Mesenchymal stem cell (in vitro differentiated cells and primary cell): ENCODE results near the gene MISP3.

Experiments used
- DNase-seq: peaks from one replicate; pipeline ENCODE4 v3.0.0-alpha.2; 2013
- H2AFZ ChIP-seq: one replicate; pipeline ENCODE4 v1.6.1; 2013; ENCODE audit warnings: low read depth, mild to moderate bottlenecking, control low read depth, inconsistent platforms, low read length, moderate library complexity
- H2AK5ac ChIP-seq: 2 replicates; pipeline ENCODE4 v1.6.1; 2013; ENCODE audit warnings: low read length, moderate library complexity, mild to moderate bottlenecking, inconsistent platforms; ENCODE audit not compliant: severe bottlenecking
- H2BK120ac ChIP-seq: one replicate; pipeline ENCODE4 v1.6.1; 2013; ENCODE audit warnings: low read depth, mild to moderate bottlenecking, inconsistent platforms, low read length, moderate library complexity
- H2BK12ac ChIP-seq, 2 experiments: one replicate each; pipeline ENCODE4 v1.6.1; 2013; ENCODE audit warnings: inconsistent platforms in 2 of 2, low read length in 2 of 2, mild to moderate bottlenecking in 2 of 2, moderate library complexity in 2 of 2, control low read depth in 1 of 2
- H2BK15ac ChIP-seq: one replicate; pipeline ENCODE4 v1.6.1; 2013; ENCODE audit warnings: mild to moderate bottlenecking, low read depth, inconsistent platforms; ENCODE audit not compliant: poor library complexity, severe bottlenecking
- H2BK5ac ChIP-seq: 2 replicates; pipeline ENCODE4 v1.6.1; 2013; ENCODE audit warnings: low read depth, mild to moderate bottlenecking, low read length, control low read depth, inconsistent platforms; ENCODE audit not compliant: poor library complexity, severe bottlenecking
- H3K14ac ChIP-seq, 2 experiments: one replicate each; pipeline ENCODE4 v1.6.1; 2013; ENCODE audit warnings: inconsistent platforms in 2 of 2, low read length in 2 of 2, control low read depth in 1 of 2, mild to moderate bottlenecking in 1 of 2, moderate library complexity in 1 of 2
- H3K18ac ChIP-seq, 2 experiments: one replicate each; pipeline ENCODE4 v1.6.1; 2013; ENCODE audit warnings: inconsistent platforms in 2 of 2, low read length in 2 of 2, control low read depth in 1 of 2, low read depth in 1 of 2, mild to moderate bottlenecking in 1 of 2
- H3K23ac ChIP-seq, 2 experiments: one replicate each; pipeline ENCODE4 v1.6.1; 2013; ENCODE audit warnings: inconsistent platforms in 2 of 2, low read length in 2 of 2, mild to moderate bottlenecking in 2 of 2, moderate library complexity in 2 of 2, control low read depth in 1 of 2
- H3K27ac ChIP-seq: 2 replicates; pipeline ENCODE4 v1.5.1; 2013; ENCODE audit warnings: mild to moderate bottlenecking, moderate library complexity, low read length, control low read depth, inconsistent platforms; ENCODE audit not compliant: poor library complexity, severe bottlenecking
- H3K27me3 ChIP-seq, 2 experiments: 2 replicates each; pipeline versions ENCODE4 v1.6.1 to v1.7.0; 2013; ENCODE audit warnings: low read length in 2 of 2, mild to moderate bottlenecking in 2 of 2, moderate library complexity in 2 of 2, control low read depth in 1 of 2, inconsistent platforms in 1 of 2; ENCODE audit not compliant: control insufficient read depth in 1 of 2, insufficient read depth in 1 of 2
- H3K36me3 ChIP-seq, 2 experiments: 2 replicates each; pipeline versions ENCODE4 v1.6.1 to v1.7.0; 2013; ENCODE audit warnings: low read length in 2 of 2, control low read depth in 1 of 2, inconsistent platforms in 1 of 2, low read depth in 1 of 2, mild to moderate bottlenecking in 1 of 2; ENCODE audit not compliant: insufficient read depth in 2 of 2, control insufficient read depth in 1 of 2
- H3K4ac ChIP-seq, 2 experiments: one replicate each; pipeline ENCODE4 v1.6.1; 2013; ENCODE audit warnings: inconsistent platforms in 2 of 2, low read length in 2 of 2, mild to moderate bottlenecking in 2 of 2, moderate library complexity in 2 of 2, control low read depth in 1 of 2, low read depth in 1 of 2
- H3K4me1 ChIP-seq: 2 replicates; pipeline ENCODE4 v1.6.1; 2013; ENCODE audit warnings: low read depth, low read length, control low read depth; ENCODE audit not compliant: control insufficient read depth, insufficient read depth
- H3K4me2 ChIP-seq: 2 replicates; pipeline ENCODE4 v1.6.1; 2013; ENCODE audit warnings: low read length, mild to moderate bottlenecking, inconsistent platforms; ENCODE audit not compliant: poor library complexity, severe bottlenecking
- H3K4me3 ChIP-seq, 2 experiments: 2 replicates each; pipeline versions ENCODE4 v1.5.1 to v1.7.0; 2013; ENCODE audit warnings: low read length in 2 of 2, mild to moderate bottlenecking in 2 of 2, control low read depth in 1 of 2, low read depth in 1 of 2; ENCODE audit not compliant: insufficient read depth in 1 of 2
- H3K79me1 ChIP-seq: replicated peaks from 2 replicates; pipeline ENCODE4 v1.6.1; 2013; ENCODE audit warnings: mild to moderate bottlenecking, control low read depth, low read length, inconsistent platforms; ENCODE audit not compliant: poor library complexity, severe bottlenecking
- H3K9ac ChIP-seq: 2 replicates; pipeline ENCODE4 v1.7.0; 2013; ENCODE audit warnings: mild to moderate bottlenecking, low read length, moderate library complexity
- H3K9me3 ChIP-seq: 2 replicates; pipeline ENCODE4 v1.7.0; 2013; ENCODE audit warnings: mild to moderate bottlenecking, low read length; ENCODE audit not compliant: control insufficient read depth
- H4K8ac ChIP-seq: one replicate; pipeline ENCODE4 v1.6.1; 2013; ENCODE audit warnings: inconsistent platforms, mild to moderate bottlenecking, low read length, moderate library complexity
- H4K91ac ChIP-seq: one replicate; pipeline ENCODE4 v1.6.1; 2013; ENCODE audit warnings: mild to moderate bottlenecking, low read length, inconsistent platforms
- WGBS: methylation state at CpG from one replicate; pipeline ENCODE4 v1.1.7; 2013; ENCODE audit warnings: mixed read lengths; 5-methylcytosine and 5-hydroxymethylcytosine counted together

MISP3 gene

DNA sequence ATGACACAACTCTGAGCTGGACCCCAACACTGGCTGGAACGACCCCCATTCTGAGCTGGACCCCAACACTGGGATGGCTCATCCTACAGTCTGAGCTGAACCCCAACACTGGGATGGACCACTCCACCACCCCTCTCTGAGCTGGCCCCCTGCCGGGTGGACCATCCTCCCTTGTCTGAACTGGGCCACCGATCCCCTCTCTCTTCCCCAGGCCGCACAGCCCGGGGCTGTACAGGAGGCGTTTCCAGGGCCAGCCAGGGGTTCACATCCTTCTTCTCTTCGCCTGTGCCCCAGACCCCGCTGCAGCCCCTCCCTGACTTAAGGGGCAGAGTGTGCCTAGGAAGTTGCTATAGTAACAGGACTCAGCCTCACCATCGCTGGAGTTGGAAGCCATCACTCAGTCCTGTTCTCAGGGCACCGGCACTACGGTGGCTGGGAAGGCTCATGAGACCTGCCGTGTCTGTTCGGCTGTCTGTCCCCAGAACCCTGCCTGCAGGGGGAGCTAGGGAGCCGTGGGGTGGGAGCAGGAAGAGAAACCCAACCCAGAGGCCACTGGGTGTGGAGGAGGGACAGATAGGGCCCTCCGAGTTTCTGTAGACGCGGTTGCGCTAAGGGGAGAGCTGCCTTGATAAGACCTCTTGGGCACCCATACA, 41.3 kb downstream of the MISP3 start:
- H3K9me3 ChIP-seq: no peaks in the 10 kb centered on the region
- H2BK5ac ChIP-seq: no peak overlapping the region
- no peak overlapping the region for H3K4me3 ChIP-seq
- peak overlapping the region; percentile 98 for H4K8ac ChIP-seq
- no peak overlapping the region for H3K27ac ChIP-seq
- peak overlapping the region; percentile 54 to 93 for H3K18ac ChIP-seq
- no peak for DNase-seq
- H3K36me3 ChIP-seq: peaks cover 0 to 4% of the 10 kb centered on the region in 2 experiments
- H2BK12ac ChIP-seq: no peak overlapping the region
- peaks cover 45% of the 10 kb centered on the region for H3K79me1 ChIP-seq
- H3K4ac ChIP-seq: peak overlapping the region in 1 of 2 experiments; percentile 84
- H3K14ac ChIP-seq: no peak overlapping the region
- no peak overlapping the region for H2AFZ ChIP-seq
- H4K91ac ChIP-seq: peak overlapping the region; percentile 66
- no peaks in the 10 kb centered on the region for H3K27me3 ChIP-seq
- no peak overlapping the region for H3K4me2 ChIP-seq
- peak overlapping the region; percentile 80 for H3K9ac ChIP-seq
- H3K23ac ChIP-seq: no peak overlapping the region
- H2BK15ac ChIP-seq: no peak overlapping the region
- peak overlapping the region; percentile 57 for H2AK5ac ChIP-seq
- H3K4me1 ChIP-seq: peaks cover 53% of the 10 kb centered on the region
- 93% methylated on average over 18 of the region's 18 CpGs for WGBS
- H2BK120ac ChIP-seq: no peak overlapping the region

DNA sequence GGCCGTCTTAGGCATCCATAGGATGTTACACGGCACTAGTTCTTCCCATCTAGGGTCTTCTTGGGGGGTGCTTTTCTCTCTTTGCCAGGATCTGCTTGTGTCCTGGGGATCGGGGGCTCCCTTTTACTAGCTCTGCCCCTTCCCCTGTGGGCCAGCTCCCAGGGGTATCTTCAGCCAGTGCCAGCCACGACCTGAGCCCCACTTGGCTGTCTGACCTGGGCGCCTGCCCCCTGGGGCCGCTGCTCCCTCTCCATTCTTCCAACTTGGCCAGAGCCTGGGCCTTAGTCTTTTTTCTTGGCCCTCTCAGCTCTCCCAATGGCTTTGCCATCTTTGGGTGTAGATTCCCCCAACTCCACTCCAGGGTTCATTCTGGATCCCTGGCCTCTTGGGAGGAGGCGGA, 41.9 kb downstream of the MISP3 start:
- Histone ChIP-seq H2BK15ac (no peak overlapping the region), H3K9me3 (no peaks in the 10 kb centered on the region), H4K91ac (no peak overlapping the region), H3K27ac (no peak overlapping the region), H4K8ac (no peak overlapping the region), H3K36me3 (peaks cover 0 to 4% of the 10 kb centered on the region in 2 experiments), H2AK5ac (no peak overlapping the region), H3K9ac (no peak overlapping the region), H3K23ac (peak overlapping the region in 1 of 2 experiments; percentile 10), H3K18ac (no peak overlapping the region), H2BK5ac (no peak overlapping the region), H3K14ac (no peak overlapping the region), H3K4me3 (no peak overlapping the region), H3K4me1 (peaks cover 54% of the 10 kb centered on the region), H3K4me2 (no peak overlapping the region), H3K4ac (no peak overlapping the region), H2BK120ac (no peak overlapping the region), H3K27me3 (no peaks in the 10 kb centered on the region), H2AFZ (no peak overlapping the region), H3K79me1 (peaks cover 45% of the 10 kb centered on the region), H2BK12ac (peak overlapping the region in 1 of 2 experiments; percentile 23)
- no peak for DNase-seq
- 95% methylated on average over 7 of the region's 7 CpGs for WGBS

DNA sequence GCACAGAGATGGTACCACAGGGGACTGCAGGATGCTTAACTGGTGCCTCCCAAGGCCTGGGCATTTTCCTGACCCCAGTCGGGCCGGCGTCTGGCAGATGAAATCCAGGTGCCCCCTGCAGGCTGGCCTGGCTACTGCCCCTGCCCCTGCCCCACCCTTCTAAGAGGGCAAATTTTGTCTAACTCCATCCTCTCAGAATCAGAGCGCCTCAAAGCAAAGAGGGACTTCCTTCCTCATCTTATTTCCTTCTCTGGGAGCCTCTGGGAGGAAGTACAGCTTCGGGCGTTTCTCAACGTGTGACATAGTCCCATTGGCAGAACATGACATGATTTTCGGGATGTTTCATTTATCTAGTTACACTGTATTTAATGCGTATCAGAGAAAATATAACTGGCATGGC, 42.3 kb downstream of the MISP3 start:
- Histone ChIP-seq H2BK12ac (no peak overlapping the region), H3K4me2 (no peak overlapping the region), H4K91ac (no peak overlapping the region), H2BK15ac (no peak overlapping the region), H3K27ac (no peak overlapping the region), H3K9ac (no peak overlapping the region), H3K4me1 (peaks cover 55% of the 10 kb centered on the region), H4K8ac (no peak overlapping the region), H3K14ac (no peak overlapping the region), H3K23ac (peak overlapping the region in 1 of 2 experiments; percentile 10), H3K36me3 (peaks cover 0 to 4% of the 10 kb centered on the region in 2 experiments), H2BK5ac (no peak overlapping the region), H3K4ac (no peak overlapping the region), H3K4me3 (no peak overlapping the region), H3K9me3 (no peaks in the 10 kb centered on the region), H2AFZ (no peak overlapping the region), H3K79me1 (peaks cover 45% of the 10 kb centered on the region), H3K18ac (no peak overlapping the region), H3K27me3 (no peaks in the 10 kb centered on the region), H2AK5ac (no peak overlapping the region), H2BK120ac (no peak overlapping the region)
- DNase-seq: no peak
- WGBS: 73% methylated on average over 8 of the region's 9 CpGs

DNA sequence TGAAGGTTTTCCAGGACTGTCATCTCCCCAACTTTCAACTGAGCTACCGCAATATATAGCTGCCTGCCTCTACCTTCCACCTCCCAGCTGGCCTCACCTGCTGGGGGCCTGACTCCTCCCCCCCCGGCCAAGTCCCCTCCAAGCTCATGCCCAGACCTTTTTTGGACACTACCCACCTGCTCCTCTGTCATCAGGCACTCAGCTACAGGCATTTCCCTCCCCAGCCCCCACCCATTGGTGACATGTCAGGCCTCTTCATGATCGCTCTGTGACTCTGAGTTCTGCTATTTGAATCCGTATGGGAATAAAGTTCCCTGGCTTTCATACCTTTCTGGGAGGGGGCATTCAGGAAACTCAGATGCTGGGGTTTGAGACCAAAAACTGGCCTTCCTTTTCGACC, 43.2 kb downstream of the MISP3 start:
- no peak overlapping the region for H3K27ac ChIP-seq
- peaks cover 0 to 4% of the 10 kb centered on the region in 2 experiments for H3K36me3 ChIP-seq
- H4K91ac ChIP-seq: no peak overlapping the region
- H3K4me1 ChIP-seq: peaks cover 52% of the 10 kb centered on the region
- H3K4me3 ChIP-seq: peak overlapping the region in 1 of 2 experiments; percentile 94
- no peak overlapping the region for H3K14ac ChIP-seq
- no peak overlapping the region for H2AK5ac ChIP-seq
- H3K18ac ChIP-seq: no peak overlapping the region
- H2BK15ac ChIP-seq: no peak overlapping the region
- no peak overlapping the region for H3K23ac ChIP-seq
- H3K27me3 ChIP-seq: no peaks in the 10 kb centered on the region
- no peak overlapping the region for H2BK120ac ChIP-seq
- no peak overlapping the region for H2AFZ ChIP-seq
- H3K9me3 ChIP-seq: no peaks in the 10 kb centered on the region
- H3K9ac ChIP-seq: peak overlapping the region; percentile 88
- H2BK5ac ChIP-seq: no peak overlapping the region
- DNase-seq: no peak
- no peak overlapping the region for H3K4me2 ChIP-seq
- H4K8ac ChIP-seq: no peak overlapping the region
- 79% methylated on average over 5 of the region's 5 CpGs for WGBS
- H3K4ac ChIP-seq: no peak overlapping the region
- no peak overlapping the region for H2BK12ac ChIP-seq
- H3K79me1 ChIP-seq: peaks cover 42% of the 10 kb centered on the region
